ENCODE data around the gene MCUR1.

MCUR1 gene

GRCh38 chr6:13800615-13801014, 13.7 kb downstream of the MCUR1 start:
- ChIA-PET POLR2A (no interaction called here), CTCF (no interaction called here)
- DNase-seq (ENCODE audit: extremely low spot score): no peak
- no peak for TF ChIP-seq CTCF (IDR thresholded peaks at IDR 0.05; ENCODE audit: control extremely low read depth, extremely low read depth, low read depth, missing control alignments)

- no peak for TF ChIP-seq CTCF (IDR thresholded peaks at IDR 0.05; ENCODE audit: control extremely low read depth, extremely low read depth, low read depth, missing control alignments)
- DNase-seq (ENCODE audit: extremely low spot score): no peak
- POLR2A ChIA-PET: no interaction called here
- CTCF ChIA-PET: interaction anchor here (0.7 to 3.6 kb wide), 5 partner anchors 11 to 270 kb away, joined by 3 to 29 read pairs (median 3); no protein-coding TSS in a partner anchor
Observed at GRCh38 chr6:13796781-13797180, 17.6 kb downstream of the MCUR1 start.

GRCh38 chr6:13795041-13795750, 19.2 kb downstream of the MCUR1 start:
- ChIA-PET POLR2A (no interaction called here), CTCF (interaction anchor here (0.7 to 3.6 kb wide), 27 partner anchors 8 to 342 kb away, joined by 3 to 47 read pairs (median 4); partner anchors contain the start of genes MCUR1 and NOL7)
- peak; percentile 80 for DNase-seq (ENCODE audit: extremely low spot score)
- peak; percentile 94 for TF ChIP-seq CTCF (IDR thresholded peaks at IDR 0.05; ENCODE audit: control extremely low read depth, extremely low read depth, low read depth, missing control alignments)

GRCh38 chr6:13794184-13794583, 20.2 kb downstream of the MCUR1 start:
- POLR2A ChIA-PET: interaction anchor here (0.6 kb wide), 1 partner anchor 9 kb away, joined by 3 read pairs; no protein-coding TSS in a partner anchor
- TF ChIP-seq CTCF (IDR thresholded peaks at IDR 0.05; ENCODE audit: control extremely low read depth, extremely low read depth, low read depth, missing control alignments): no peak
- DNase-seq (ENCODE audit: extremely low spot score): no peak
- CTCF ChIA-PET: interaction anchor here (1.1 to 3.6 kb wide), 11 partner anchors 8 to 343 kb away, joined by 3 to 47 read pairs (median 6); partner anchors contain the start of genes MCUR1 and NOL7

GRCh38 chr6:13789746-13790145, 24.6 kb downstream of the MCUR1 start:
- no peak for TF ChIP-seq CTCF (IDR thresholded peaks at IDR 0.05; ENCODE audit: control extremely low read depth, extremely low read depth, low read depth, missing control alignments)
- DNase-seq (ENCODE audit: extremely low spot score): no peak
- ChIA-PET POLR2A (no interaction called here), CTCF (interaction anchor here (1.3 to 1.4 kb wide), 3 partner anchors 250 to 276 kb away, joined by 3 read pairs; no protein-coding TSS in a partner anchor)

GRCh38 chr6:13788820-13789219, 25.5 kb downstream of the MCUR1 start:
- POLR2A ChIA-PET: no interaction called here
- CTCF ChIA-PET: interaction anchor here (1.3 to 1.4 kb wide), 3 partner anchors 251 to 277 kb away, joined by 3 read pairs; no protein-coding TSS in a partner anchor
- no peak for TF ChIP-seq CTCF (IDR thresholded peaks at IDR 0.05; ENCODE audit: control extremely low read depth, extremely low read depth, low read depth, missing control alignments)
- DNase-seq (ENCODE audit: extremely low spot score): no peak
